GM12878 (cell line): Measurements from ENCODE around the gene HIRA.

Source experiments
- ASH2L ChIP-seq: fragments of 300-600, 200-600 bp; sonication (generic); IDR thresholded peaks from 2 replicates; pipeline ENCODE4 v1.6.1; 2017; ENCODE audit warnings: low read depth, mild to moderate bottlenecking, borderline replicate concordance
- CTCF ChIP-seq, 3 experiments: IDR thresholded peaks in 2 of 3; conservative IDR thresholded peaks in 1 of 3; 2 replicates each; pipeline ENCODE4 v1.5.1; 2011; ENCODE audit warnings: low read depth in 3 of 3, low read length in 3 of 3, mild to moderate bottlenecking in 3 of 3, control low read depth in 2 of 3, moderate library complexity in 2 of 3, inconsistent platforms in 1 of 3, mixed read lengths in 1 of 3; ENCODE audit not compliant: control insufficient read depth in 2 of 3, insufficient read depth in 1 of 3; ENCODE audit errors: extremely low read depth in 1 of 3
- RCOR1 ChIP-seq: conservative IDR thresholded peaks from 2 replicates; pipeline ENCODE4 v1.6.1; 2012; ENCODE audit warnings: low read depth, low read length, improper control_type of control experiment

- TF ChIP-seq CTCF (IDR thresholded peaks at IDR 0.05 in 2 of 3, conservative IDR thresholded peaks at IDR 0.05 in 1 of 3; ENCODE audit: control insufficient read depth in 2 of 3, extremely low read depth in 1 of 3, insufficient read depth in 1 of 3, low read depth in 3 of 3, low read length in 3 of 3) (no peak), ASH2L (no peak), RCOR1 (no peak)
These were observed 16.6 kb upstream of the HIRA start for GRCh38 chr22:19448076-19448607.
